ENCODE results near the gene GSTK1. TPM values are rescaled to one million over a fixed set of nuclear protein-coding genes. Genes with fewer than 3 reads are reported as not detected.
"Not testable (repeated sequence)": the region's sequence is repeated elsewhere in the genome, so short reads cannot be mapped to it uniquely, and the experiment has no call there.

GSTK1 gene
- total RNA-seq, 1 donor, result 69.1 TPM

DNA sequence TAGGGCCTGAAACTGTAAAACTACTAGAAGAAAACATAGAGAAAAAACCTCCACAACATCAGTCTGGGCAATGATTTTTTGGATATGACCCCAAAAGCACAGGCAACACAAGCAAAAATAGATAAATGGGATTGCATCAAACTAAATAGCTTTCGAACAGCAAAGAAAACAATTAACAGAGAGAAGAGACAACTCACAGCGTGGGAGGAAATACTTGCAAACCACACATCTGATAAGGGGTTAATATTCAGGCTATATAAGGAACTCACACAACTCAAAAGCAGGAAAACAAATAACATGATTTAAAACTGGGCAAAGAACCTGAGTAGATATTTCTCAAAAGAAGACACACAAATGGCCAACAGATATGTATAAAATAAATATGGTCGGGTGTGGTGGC, 7.7 kb upstream of the GSTK1 start:
- TF ChIP-seq, protein P1, sequence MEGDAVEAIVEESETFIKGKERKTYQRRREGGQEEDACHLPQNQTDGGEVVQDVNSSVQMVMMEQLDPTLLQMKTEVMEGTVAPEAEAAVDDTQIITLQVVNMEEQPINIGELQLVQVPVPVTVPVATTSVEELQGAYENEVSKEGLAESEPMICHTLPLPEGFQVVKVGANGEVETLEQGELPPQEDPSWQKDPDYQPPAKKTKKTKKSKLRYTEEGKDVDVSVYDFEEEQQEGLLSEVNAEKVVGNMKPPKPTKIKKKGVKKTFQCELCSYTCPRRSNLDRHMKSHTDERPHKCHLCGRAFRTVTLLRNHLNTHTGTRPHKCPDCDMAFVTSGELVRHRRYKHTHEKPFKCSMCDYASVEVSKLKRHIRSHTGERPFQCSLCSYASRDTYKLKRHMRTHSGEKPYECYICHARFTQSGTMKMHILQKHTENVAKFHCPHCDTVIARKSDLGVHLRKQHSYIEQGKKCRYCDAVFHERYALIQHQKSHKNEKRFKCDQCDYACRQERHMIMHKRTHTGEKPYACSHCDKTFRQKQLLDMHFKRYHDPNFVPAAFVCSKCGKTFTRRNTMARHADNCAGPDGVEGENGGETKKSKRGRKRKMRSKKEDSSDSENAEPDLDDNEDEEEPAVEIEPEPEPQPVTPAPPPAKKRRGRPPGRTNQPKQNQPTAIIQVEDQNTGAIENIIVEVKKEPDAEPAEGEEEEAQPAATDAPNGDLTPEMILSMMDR (IDR thresholded peaks at IDR 0.05; ENCODE audit: insufficient read depth, low read depth, low read length), result no peak
- H3K4me3 ChIP-seq (ENCODE audit: low read depth, low read length), result no peak overlapping the region
- peak; percentile 66 for DNase-seq (ENCODE audit: low read depth)

DNA sequence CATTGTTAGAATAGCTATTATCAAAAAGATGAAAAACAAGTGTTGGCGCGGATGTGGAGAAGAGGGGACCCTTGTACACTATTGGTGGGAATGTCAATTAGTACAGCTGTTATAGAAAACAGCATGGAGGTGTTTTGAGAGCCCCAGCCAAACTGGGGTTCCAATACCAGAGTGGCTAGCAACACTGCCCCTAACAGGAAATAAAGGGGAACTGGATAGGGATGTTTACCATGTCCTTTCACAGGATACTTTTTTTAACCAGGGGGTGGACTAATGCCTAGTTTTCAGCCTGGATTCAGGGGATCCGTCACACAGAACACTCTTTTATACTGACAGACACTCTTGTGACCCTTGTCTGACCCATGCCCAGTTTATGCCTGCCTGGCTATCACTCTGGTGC, 6.9 kb upstream of the GSTK1 start:
- TF ChIP-seq, protein P1 (IDR thresholded peaks at IDR 0.05; ENCODE audit: insufficient read depth, low read depth, low read length), result peak; percentile 7
- H3K4me3 ChIP-seq (ENCODE audit: low read depth, low read length), result no peak overlapping the region
- DNase-seq (ENCODE audit: low read depth), result no peak

DNA sequence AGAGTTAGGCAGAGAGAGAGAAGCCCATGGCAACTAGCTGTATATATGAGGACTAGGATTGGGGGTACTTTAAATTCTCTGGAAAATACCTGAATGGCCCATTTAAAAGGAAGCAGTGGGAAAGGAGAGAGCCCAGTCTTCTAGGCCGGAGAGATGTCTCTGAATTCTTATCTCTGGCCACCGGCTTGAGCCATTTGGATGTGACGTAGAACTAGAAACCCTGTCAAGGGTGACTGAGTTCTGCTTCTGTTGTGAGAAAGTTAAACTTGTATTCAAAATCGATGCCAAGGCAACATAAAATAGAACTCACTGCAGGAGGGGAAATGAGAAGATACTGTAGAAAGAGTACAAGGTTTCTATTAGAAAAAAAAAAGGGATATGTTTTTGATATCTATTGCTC, 6.3 kb upstream of the GSTK1 start:
- DNase-seq (ENCODE audit: low read depth), result no peak
- H3K4me3 ChIP-seq (ENCODE audit: low read depth, low read length), result no peak overlapping the region
- TF ChIP-seq, protein P1 (IDR thresholded peaks at IDR 0.05; ENCODE audit: insufficient read depth, low read depth, low read length), result no peak

DNA sequence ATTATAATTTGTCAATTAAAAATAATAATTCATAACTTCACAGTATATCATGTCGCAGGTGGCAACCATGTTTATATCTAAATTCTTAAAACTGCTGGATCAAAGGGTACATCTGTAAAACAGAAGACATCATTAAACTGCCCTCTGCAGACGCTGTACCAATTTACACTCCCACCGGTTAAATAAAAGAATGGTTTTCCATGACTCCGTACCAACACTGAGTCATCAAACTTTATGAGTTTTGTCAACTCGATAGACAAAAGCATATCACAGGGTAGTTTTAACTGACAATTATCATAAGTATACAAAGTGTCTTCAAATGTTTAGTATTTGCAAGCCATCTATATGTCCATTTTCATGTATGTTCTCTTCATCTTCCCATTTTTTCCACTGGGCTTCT, 5.7 kb upstream of the GSTK1 start:
- DNase-seq (ENCODE audit: low read depth), result no peak
- H3K4me3 ChIP-seq (ENCODE audit: low read depth, low read length), result no peak overlapping the region
- TF ChIP-seq, protein P1 (IDR thresholded peaks at IDR 0.05; ENCODE audit: insufficient read depth, low read depth, low read length), result no peak

DNA sequence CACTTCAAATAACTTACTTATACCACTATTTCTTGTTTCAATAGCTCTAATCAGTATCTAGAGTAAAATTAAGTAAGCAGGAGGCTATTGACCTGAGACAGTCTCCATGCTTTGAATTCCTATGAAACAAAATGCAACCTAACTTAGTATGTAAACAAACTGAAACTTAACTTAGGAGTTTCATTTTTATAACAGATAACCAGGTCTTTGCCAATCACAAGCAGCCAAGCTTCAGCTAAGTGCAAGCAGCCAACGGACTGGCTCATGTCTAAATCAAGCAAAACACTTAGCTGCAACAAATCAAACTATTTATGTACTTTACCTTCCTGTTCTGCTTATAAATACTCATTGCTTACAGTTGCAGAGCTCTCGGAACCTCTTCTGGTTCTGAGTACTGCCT, 4.4 kb upstream of the GSTK1 start:
- TF ChIP-seq, protein P1 (IDR thresholded peaks at IDR 0.05; ENCODE audit: insufficient read depth, low read depth, low read length), result no peak
- peak; percentile 50 for DNase-seq (ENCODE audit: low read depth)
- no peak overlapping the region for H3K4me3 ChIP-seq (ENCODE audit: low read depth, low read length)

DNA sequence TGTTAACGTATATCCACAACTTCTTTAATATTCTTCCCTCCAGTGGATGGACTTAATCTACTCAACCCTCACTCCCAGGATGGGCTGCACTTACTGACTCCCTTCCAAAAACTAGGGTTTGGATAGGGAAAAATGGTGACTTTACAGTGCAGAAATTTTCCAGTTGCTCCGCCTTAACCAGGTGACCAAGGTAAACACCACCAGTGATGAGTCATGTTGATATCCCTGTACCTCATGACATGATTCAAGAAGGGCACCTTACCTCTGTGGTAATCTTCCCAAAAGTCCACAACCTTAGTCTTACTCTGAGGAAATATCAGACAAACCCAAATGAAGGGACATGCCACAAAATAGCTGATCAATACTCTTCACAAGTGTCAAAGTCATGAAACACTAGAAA, 3.5 kb upstream of the GSTK1 start:
- H3K4me3 ChIP-seq (ENCODE audit: low read depth, low read length), result no peak overlapping the region
- TF ChIP-seq, protein P1 (IDR thresholded peaks at IDR 0.05; ENCODE audit: insufficient read depth, low read depth, low read length), result no peak
- no peak for DNase-seq (ENCODE audit: low read depth)

DNA sequence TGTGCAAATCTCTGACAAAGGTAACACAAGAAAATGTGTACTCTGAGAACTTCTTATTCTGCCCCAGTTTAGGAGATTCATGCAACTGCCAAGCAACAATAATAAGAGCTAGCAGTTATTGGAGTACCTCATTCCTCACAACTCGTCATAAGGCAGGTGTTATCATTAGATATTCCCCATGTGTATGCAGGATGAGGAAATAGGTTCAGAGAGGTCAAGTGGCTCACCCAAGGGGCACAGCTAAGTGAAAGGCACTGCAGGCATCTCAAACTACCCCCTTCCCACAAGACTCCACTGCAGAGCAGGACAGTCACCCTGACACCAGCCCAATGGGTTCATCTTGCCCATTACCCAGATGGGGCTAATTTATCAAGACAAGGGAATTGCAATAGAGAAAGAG, 1.3 kb upstream of the GSTK1 start:
- no peak overlapping the region for H3K4me3 ChIP-seq (ENCODE audit: low read depth, low read length)
- TF ChIP-seq, protein P1 (IDR thresholded peaks at IDR 0.05; ENCODE audit: insufficient read depth, low read depth, low read length), result no peak
- no peak for DNase-seq (ENCODE audit: low read depth)

DNA sequence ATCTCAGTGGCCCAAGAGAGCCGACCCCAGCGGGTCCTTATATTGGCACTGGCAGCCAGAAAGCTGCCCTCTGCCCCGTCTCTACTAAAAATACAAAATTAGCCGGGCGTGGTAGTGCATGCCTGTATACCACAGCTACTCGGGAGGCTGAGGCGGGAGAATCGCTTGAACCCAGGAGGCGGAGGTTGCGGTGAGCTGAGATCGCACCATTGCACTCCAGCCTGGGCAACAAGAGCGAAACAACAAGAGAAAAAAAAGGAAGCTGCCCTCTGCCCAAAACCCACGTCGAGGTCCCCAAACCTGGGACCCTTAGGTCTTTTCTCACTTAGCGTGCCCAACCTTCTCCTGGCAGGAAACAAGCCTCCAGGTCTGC, 941 bp downstream of the GSTK1 start:
- peak overlapping the region; percentile 85 for H3K4me3 ChIP-seq (ENCODE audit: low read depth, low read length)
- DNase-seq (ENCODE audit: low read depth), result not testable (repeated sequence)

Measured in fibroblast of villous mesenchyme (primary cell).